GM10847 (cell line): ENCODE results near the gene FBXO10.

Experiments used
- POLR2A ChIP-seq: IDR thresholded peaks from 2 replicates; pipeline ENCODE4 v1.6.1; 2011; ENCODE audit not compliant: insufficient read length; ENCODE audit errors: extremely low read depth

The FBXO10 gene

DNA sequence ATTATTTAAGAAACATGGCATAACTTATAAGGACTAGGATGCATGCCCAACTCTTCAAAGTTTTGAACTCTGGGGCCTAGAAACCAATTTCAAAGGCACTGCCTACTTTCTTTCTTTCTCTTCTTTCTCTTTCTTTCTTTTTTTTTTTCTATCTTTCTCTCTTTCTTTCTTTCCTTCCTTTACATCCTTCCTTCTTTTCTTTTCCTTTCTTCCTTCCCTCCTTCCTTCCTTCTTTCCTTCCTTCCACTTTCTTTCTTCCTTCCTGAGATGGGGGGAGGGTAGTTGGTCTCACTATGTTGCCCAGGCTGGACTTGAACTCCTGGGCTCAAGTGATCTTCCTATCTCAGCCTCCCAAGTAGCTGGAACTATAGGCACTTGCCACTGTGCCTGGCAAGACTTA is 32.1 kb upstream of the FBXO10 start:
- no peak for TF ChIP-seq POLR2A

DNA sequence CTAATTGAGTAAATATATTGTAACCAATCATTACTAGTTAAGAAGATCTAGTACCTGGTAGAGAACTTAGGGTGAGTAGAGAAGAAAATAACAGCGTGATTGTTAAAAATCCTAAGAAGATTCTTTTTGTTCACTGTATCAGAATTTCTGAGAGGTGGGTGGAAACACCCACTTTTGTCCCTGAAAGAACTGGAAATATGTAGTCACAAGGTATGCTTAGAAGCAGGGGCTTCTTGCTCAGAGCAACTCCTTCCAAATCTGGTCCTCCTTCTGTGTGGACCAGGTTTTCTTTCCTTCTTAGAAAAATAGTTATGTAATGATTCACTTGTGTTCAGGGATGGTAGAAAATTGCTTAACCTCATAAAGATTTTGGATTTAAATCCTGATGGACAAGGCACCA is 28.1 kb upstream of the FBXO10 start:
- TF ChIP-seq POLR2A = no peak

- TF ChIP-seq POLR2A = no peak
Measured at GRCh38 chr9:37602817-37603216, 26.6 kb upstream of the FBXO10 start.

DNA sequence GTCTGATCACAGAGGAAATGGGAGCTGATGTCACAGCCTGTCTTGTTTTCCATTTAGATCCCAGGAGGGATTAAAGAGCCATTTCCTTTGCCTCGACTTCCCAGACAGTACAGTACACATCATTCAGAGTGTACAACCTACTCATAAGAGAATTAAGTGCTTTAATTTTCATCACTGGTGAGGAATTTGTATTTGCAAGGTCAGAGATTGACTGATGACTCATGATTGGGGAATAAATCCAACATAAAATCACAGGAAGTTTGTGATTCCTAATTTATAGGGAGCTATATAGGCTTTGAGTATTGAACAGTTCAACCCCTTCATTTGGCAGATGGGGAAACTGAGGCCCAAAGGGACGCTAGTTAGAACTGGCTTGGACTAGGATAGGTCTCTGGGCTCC is 20.3 kb upstream of the FBXO10 start:
- TF ChIP-seq POLR2A = no peak

GRCh38 chr9:37593883-37594448 is 17.8 kb upstream of the FBXO10 start:
- TF ChIP-seq POLR2A = no peak

- peak; percentile 96 for TF ChIP-seq POLR2A
Measured at GRCh38 chr9:37592108-37592951, 16.1 kb upstream of the FBXO10 start, which contains the start of gene TOMM5. Gene TOMM5 (minus strand): TSS chr9:37592597. CDS start chr9:37592532, 65 bp downstream.

- TF ChIP-seq POLR2A = no peak
Measured at GRCh38 chr9:37587521-37587920, 11.3 kb upstream of the FBXO10 start.

- no peak for TF ChIP-seq POLR2A
Measured at GRCh38 chr9:37583522-37584121, 7.4 kb upstream of the FBXO10 start.

DNA sequence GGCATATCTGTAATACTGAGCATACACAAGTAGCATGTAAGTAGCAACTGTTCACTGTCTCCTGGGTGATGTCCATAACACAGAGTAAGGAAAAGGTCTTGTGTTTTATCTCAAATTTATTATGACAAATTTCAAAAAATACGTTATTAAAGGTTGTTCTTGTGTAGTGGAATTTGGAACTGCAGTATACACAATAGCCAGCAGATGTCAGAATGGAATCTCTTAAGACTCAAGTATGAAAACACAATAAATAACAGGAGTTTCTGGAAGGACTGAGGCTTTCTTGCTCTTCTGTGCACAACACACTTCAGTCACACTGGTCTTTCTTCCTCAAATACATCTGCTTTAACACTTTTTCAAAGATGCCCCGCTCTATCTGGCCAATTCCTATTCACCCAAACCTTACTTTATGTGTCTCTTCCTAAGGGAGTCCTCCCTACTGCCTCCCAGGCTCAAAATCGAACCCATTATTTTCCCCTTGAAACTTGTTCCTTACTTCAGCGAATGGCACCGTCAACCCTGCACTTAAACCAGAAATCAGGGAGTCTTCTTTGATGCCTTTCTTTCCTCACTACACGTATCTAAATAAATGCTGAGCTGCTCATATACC is 6.5 kb upstream of the FBXO10 start:
- no peak for TF ChIP-seq POLR2A

GRCh38 chr9:37575511-37575914 is 667 bp downstream of the FBXO10 start:
- no peak for TF ChIP-seq POLR2A

DNA sequence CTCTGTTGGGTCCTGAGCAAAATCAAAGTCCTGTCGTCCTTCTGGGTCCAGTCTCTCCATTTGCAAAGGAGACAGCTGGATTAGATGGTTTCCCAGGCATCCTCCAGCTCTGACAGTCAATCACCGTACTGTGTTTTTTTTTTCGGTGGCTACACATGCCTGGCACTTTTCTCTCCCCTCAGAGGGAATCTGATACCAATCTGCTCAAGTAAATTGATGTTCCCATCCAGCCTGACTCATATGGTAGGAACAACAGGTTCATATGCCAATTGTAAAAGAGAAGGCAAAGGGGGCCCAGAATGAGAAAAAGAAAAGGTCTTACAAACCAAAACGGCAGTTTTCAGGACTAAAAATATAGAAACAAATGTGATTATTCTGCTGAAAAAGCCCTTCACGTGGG is 1.2 kb downstream of the FBXO10 start:
- TF ChIP-seq POLR2A = no peak

- TF ChIP-seq POLR2A = no peak
Measured at GRCh38 chr9:37574241-37574721, 1.9 kb downstream of the FBXO10 start.

- no peak for TF ChIP-seq POLR2A
Measured at GRCh38 chr9:37571282-37571681, 4.9 kb downstream of the FBXO10 start.

DNA sequence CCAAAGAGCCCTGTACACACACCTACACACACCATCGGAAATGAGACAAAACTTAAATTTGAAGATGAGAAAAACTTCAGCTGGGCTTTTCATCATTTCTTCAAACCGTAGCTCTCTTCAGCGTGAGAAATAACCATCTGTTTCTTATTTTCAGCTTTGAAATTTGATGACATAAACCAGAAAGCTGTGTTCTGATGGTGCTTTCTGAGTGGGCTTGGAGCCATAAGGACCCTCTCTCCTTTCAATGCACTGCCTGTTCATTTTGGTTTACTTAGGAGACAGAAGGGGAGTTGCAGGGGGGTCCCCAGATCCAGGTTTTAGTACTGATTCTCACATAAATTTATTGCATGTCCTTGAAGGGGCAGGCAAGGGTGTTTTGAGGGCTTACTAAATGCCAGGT is 9.5 kb downstream of the FBXO10 start:
- TF ChIP-seq POLR2A = no peak
